GM19240 (cell line): ENCODE data around the gene PPFIBP1.

Source experiments
- DNase-seq: peaks from one replicate; pipeline ENCODE4 v3.0.0; 2011; ENCODE audit warnings: low spot score; ENCODE audit not compliant: insufficient read length

The PPFIBP1 gene

GRCh38 chr12:27523642-27524493, at the start of gene PPFIBP1:
Gene PPFIBP1, plus strand, starts transcription at chr12:27524206. Its CDS starts 109,191 bp downstream, at chr12:27633397.
- peak; percentile 82 for DNase-seq

- DNase-seq: no peak
Measured at GRCh38 chr12:27474344-27474743, 49.7 kb upstream of the PPFIBP1 start.

GRCh38 chr12:27477049-27477448, 47.0 kb upstream of the PPFIBP1 start:
- DNase-seq: no peak

GRCh38 chr12:27478949-27479348, 45.1 kb upstream of the PPFIBP1 start:
- DNase-seq: no peak

GRCh38 chr12:27480016-27480415, 44.0 kb upstream of the PPFIBP1 start:
- DNase-seq: no peak

GRCh38 chr12:27486961-27487360, 37.0 kb upstream of the PPFIBP1 start:
- DNase-seq: no peak

GRCh38 chr12:27488479-27488878, 35.5 kb upstream of the PPFIBP1 start:
- no peak for DNase-seq

GRCh38 chr12:27491226-27491625, 32.8 kb upstream of the PPFIBP1 start:
- DNase-seq: no peak

- no peak for DNase-seq
Measured at GRCh38 chr12:27493260-27493940, 30.6 kb upstream of the PPFIBP1 start.

GRCh38 chr12:27497446-27497845, 26.6 kb upstream of the PPFIBP1 start:
- DNase-seq: no peak

GRCh38 chr12:27498149-27498548, 25.9 kb upstream of the PPFIBP1 start:
- DNase-seq: no peak

- no peak for DNase-seq
Measured at GRCh38 chr12:27498761-27499160, 25.2 kb upstream of the PPFIBP1 start.

GRCh38 chr12:27499377-27499776, 24.6 kb upstream of the PPFIBP1 start:
- no peak for DNase-seq

- no peak for DNase-seq
Measured at GRCh38 chr12:27500546-27500945, 23.5 kb upstream of the PPFIBP1 start.

GRCh38 chr12:27502021-27502435, 22.0 kb upstream of the PPFIBP1 start:
- DNase-seq: no peak

- no peak for DNase-seq
Measured at GRCh38 chr12:27504507-27504906, 19.5 kb upstream of the PPFIBP1 start.

GRCh38 chr12:27505109-27505508, 18.9 kb upstream of the PPFIBP1 start:
- DNase-seq: no peak

GRCh38 chr12:27505761-27506160, 18.2 kb upstream of the PPFIBP1 start:
- no peak for DNase-seq

GRCh38 chr12:27506645-27507189, 17.3 kb upstream of the PPFIBP1 start:
- no peak for DNase-seq

GRCh38 chr12:27508736-27509431, 15.1 kb upstream of the PPFIBP1 start:
- DNase-seq: no peak

GRCh38 chr12:27511031-27511722, 12.8 kb upstream of the PPFIBP1 start:
- no peak for DNase-seq
